ENCODE measurements around the gene CKAP5.

Gene CKAP5

DNA sequence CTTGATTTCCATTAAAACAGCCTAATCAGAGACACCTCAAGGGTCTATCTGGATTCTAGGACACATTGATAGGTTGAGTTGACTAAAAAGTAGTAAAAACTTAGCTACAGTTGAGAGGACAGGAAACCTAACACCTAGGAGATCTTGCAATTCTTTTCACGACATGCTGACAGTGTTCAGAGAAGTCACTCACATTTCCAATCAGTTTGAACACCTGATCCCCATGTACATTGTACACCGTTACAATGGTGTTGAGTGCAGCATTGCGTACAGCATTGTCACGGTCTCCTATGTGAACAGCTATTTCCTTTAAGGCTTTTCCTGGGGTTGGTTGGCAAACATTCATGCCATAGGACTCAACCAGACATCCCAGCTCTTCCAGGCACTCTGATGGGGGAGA lies 84.3 kb downstream of the CKAP5 start:
- no peak for DNase-seq

DNA sequence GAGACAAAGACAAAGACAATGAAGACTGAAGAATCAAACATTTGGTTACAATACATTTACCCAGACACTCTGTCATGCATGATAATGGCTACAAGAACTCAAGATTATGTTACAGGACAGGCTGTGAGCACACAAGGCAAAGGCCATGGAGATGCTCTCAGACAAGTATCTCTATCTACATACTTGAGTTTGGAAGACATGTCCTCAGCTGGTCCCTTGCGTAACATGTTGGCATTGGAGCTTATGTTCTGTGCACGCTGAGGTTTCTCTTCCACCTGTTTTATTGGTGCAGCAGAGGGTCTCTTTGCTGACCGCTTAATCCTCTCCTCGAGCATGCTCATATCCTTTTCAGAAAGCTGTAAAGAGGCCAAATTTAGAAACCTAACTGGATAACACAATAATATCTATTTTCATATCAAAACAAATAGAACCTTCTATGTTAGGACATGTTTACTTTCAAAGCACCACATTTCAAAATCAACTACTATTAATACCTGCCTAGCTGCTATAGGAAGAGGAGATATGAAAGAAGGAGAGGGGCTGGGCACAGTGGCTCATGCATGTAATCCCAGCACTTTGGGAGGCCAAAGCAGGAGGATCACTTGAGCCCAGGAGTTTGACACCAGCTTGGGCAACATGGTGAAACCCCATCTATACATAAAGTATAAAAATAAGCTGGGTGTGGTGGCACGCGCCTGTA lies 85.5 kb downstream of the CKAP5 start:
- DNase-seq, result no peak

DNA sequence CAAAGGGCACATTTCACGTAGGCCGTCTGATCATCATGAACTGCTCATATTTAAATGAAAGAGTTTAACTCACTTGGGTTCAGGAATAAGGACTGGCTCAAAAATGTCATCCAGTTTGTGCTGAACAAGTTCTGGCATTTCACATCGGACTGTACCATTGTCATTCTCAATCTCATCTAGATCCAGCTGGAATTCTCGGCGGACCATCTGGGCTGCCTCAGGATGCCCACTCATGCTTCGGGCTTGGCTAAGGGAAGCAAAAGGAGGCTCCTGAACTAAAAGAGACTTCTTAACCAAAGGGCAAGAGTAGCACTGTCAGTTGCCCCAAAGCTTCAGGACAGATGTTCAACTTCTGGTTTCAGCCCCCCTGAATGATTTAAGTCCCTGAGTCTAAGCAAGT lies 86.9 kb downstream of the CKAP5 start:
- no peak for DNase-seq

DNA sequence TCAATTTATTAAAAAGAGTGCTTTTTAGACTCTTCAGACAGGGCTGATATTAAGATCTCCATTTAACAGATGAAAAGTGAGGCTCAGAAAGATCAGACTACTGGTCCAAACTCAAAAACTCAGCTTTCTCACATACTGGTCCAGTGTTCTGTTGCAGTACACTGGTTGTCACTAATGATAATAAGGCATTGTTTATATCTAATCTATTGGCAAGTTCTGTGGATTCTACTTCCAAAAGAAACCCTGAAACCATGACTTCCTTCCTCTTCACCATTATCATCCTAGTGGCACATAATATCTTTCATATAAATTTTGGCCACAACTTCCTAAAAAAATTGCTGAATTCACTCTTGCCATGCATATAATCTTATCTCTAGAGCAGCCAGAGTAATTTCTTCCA lies 90.1 kb downstream of the CKAP5 start:
- DNase-seq, result no peak

DNA sequence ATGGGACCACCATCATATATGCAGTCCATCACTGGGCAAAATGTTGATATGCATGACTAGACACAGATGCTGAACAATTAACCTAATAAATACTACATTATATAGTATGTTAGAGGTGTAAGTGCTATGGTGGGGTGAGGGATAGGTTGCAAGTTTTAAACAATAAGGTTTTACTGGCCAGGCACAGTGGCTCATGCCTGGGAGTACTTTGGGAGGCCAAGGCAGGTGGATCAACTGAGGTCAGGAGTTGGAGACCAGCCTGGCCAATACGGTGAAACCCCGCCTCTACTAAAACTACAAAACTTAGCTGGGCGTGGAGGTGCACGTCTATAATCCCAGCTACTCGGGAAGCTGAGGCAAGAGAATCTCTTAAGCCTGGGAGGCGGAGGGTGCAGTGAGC lies 98.9 kb downstream of the CKAP5 start:
- DNase-seq, result no peak

DNA sequence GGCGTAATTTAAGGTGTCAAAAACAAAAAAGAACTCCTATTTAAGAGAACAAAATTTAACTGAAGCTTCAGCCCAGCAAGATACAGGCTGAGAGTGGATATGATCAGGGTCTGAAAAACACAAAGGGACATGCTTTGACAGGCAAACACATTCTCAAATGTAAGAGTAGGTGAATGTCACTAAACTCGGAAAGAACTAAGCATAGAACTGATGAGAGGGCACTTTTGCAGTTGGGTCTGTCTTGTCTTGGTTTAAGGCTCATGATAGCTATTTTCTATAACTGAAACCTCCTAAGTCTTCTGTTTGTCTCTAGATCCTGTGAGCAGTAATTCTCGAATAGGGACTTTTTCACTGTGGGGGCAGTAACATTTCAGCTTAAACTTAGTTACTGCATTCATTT lies 100.1 kb downstream of the CKAP5 start:
- no peak for DNase-seq

DNA sequence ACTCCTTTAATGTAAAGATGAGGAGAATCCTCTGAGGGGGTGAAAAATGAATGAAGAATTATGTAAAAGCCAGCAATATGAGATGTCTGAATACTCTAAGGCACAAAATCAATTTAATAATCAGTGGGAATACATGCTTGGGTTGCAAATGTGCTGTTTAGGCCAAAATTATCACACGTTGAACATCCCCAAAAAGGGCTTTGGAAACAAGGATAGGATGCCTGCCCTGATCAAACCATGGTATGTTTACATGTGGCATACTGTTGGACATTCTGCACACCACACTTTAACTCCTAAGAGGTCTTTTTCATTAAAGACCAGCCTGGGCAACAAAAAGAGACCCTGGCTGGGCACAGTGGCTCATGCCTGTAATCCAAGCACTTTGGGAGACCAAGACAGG lies 100.8 kb downstream of the CKAP5 start:
- DNase-seq, result no peak

DNA sequence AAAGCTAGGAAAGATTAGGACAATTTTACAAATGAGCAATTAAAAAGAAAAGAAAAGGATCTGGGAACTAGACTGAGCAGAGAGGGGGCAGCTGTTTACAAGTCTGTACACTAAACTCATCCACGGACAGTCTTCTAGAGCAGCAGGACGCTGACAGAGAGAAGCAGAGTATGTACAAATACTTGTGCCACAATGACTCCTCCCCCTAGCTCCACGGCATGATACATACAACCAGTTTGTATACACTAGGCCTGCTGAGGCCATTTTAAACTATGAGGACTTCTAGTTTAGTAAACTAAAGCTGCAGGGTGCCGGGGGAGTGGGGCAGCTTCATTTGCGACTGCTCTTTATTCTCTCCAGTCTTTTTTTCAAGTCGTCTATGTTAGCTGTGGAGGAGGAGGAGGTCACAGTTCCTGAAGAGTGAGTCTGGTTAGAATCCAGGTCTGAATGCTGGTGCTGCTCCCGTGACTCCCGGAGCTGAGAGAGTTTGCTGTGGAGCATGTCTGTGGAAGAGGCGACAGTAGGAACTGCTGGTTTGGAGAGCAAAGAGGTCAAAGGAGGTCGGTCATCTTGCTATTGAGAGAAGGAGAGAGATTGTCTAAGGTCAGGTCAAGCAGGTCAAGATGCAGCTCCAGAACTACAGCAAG lies 102.3 kb downstream of the CKAP5 start:
- no peak for DNase-seq

DNA sequence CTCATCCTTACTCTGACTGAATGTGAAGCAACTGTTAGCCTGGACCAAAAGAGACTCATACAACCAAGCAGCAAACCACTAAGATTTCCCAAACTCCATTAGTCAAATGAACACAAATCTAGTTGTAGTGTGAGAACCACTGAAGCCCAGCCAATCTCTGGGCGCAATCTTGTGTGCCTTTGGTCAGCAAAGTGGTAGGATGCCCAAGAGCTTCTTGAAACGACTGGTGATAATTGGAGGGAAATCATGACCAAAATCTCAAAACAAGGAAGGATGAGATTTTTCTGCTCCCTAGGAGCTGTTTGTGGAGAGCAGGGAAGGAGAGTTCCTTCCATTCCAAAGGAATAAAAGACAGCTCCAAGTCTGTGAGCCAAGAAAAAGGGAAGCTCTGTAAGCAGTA lies 103.0 kb downstream of the CKAP5 start:
- no peak for DNase-seq

DNA sequence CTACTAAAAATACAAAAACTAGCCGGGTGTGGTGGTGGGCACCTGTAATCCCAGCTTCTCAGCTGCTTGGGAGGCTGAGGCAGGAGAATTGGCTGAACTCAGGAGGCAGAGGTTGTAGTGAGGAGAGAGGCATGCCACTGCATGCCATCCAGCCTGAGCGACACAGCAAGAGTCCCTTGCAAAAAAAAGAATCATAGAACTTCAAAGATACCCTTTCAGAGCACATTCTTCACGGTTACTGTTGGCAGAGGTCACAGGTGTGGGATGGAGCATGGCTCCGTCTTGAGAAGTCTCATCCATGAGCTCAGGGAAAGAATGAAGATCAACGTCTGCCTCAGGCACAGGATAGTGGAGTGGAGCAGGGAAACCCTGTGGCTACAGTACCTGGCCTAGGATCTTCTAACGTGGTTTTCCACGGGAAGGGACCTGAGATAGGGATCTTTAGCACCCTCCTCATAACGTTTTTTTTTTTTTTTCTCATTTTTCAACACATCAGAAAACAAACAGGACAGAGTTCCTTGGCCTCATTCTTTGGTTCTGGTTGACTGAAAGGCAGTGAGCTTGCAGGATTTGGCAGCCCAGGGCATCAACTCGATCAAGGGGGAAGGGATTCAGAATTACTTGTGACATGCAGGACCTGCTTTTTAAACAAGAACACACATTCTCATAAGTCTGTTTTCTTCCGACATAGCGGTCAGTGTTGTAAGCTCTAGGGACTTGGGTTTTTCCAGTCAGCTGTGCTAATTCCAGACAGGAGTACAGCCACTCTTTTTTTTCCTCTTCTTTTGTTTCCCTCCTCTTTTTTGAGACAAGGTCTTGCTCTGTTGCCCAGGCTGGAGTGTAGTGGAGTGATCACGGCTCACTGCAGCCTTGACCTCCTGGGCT lies 104.2 kb downstream of the CKAP5 start:
- no peak for DNase-seq

DNA sequence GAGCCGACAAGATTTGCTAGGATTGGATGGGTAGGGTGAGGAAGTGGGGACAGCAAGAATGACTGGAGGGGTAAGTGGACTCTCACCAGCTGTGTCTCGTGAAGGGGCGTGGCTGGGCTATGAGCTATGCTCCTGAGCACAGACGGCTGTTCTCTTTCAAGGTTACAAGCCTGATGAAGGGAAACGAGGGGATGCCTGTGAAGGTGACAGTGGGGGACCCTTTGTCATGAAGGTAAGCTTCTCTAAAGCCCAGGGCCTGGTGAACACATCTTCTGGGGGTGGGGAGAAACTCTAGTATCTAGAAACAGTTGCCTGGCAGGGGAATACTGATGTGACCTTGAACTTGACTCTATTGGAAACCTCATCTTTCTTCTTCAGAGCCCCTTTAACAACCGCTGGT lies 107.2 kb downstream of the CKAP5 start:
- no peak for DNase-seq

DNA sequence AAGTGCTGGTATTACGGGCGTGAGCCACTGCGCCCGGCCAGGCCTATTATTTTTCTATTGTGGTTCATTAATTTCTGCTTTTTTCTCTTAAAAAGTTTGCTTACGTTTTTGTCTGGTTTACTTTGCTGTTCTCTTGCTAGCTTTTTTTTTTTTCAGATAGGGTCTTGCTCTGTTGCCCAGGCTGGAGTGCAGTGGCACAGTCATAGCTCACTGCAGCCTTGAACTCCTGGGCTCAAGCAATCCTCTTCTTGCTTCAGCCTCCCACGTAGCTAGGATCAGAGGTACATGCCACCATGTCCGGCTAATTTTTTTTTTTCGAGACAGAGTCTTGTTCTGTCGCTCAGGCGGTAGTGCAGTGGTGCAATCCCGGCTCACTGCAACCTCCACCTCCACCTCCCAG lies 108.4 kb downstream of the CKAP5 start:
- no peak for DNase-seq

DNA sequence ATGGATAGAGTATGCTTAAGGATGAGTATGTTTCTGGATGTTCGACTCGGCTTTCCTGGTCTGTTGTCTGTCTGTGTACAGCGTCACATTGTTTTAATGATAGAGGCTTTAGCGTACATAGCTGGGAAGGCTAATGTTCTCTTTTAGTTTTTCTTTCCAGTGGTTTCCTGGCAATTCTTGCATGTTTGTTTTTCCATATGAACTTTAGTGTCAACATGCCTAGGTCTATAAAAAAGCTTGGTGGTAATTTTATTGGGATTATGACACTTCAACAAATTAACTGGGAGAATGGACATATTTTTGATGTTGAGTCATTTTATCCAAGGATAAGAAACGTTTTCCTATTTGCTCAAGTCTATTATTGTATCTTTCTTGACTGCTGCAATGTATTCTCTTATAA lies 109.5 kb downstream of the CKAP5 start:
- no peak for DNase-seq

DNA sequence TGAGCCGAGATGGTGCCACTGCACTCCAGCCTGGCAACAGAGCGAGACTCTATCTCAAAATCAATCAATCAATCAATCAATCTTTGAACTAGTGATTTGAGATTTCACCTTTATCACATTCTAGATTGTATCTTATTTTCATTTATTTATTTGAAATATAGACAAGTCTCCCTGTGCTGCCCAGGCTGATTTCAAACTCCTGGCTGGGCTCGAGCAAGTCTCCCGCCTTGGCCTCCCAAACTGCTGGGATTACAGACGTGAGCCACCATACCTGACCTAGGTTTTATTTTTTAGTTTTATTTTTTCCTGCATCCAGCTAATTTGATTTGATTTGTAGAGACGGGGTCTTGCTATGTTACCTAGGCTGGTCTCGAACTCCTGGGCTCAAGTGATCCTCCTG lies 109.9 kb downstream of the CKAP5 start:
- no peak for DNase-seq

DNA sequence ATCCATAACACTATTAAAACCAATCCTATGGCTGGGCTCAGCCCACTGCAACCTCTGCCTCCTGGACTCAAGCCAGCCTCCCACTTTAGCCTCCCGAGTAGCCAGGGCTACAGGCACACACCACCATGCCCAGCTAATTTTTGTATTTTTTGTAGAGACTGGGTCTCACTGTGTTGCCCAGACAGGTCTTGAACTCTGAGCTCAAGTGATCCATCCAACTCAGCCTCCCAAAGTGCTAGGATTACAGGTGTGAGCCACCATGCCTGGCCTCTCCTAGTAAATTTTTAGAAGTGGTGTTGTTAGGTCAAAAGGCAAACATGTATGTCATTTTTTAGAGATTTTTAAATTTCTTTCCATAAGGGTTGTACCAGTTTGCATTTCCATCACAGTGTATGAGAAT lies 112.8 kb downstream of the CKAP5 start:
- DNase-seq, result no peak

DNA sequence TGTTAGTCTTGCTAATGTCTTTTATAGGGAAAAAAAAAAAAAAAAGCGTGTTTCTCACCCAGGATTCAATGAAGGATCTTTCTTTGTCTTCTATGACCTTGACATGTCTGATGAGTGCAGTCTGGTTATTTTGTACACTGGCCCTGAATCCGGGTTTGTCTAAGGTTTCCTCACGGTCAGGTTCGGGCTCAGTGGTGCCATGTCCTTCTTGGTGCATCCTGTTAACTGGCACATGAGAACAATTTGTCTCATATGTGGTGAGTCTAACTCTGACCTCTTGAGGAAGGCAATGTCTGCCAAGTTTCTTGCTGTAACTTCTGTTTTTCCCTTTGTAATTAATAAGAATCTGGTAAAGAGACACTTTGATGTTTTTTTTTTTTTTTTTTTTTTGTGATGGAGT lies 114.5 kb downstream of the CKAP5 start:
- no peak for DNase-seq

DNA sequence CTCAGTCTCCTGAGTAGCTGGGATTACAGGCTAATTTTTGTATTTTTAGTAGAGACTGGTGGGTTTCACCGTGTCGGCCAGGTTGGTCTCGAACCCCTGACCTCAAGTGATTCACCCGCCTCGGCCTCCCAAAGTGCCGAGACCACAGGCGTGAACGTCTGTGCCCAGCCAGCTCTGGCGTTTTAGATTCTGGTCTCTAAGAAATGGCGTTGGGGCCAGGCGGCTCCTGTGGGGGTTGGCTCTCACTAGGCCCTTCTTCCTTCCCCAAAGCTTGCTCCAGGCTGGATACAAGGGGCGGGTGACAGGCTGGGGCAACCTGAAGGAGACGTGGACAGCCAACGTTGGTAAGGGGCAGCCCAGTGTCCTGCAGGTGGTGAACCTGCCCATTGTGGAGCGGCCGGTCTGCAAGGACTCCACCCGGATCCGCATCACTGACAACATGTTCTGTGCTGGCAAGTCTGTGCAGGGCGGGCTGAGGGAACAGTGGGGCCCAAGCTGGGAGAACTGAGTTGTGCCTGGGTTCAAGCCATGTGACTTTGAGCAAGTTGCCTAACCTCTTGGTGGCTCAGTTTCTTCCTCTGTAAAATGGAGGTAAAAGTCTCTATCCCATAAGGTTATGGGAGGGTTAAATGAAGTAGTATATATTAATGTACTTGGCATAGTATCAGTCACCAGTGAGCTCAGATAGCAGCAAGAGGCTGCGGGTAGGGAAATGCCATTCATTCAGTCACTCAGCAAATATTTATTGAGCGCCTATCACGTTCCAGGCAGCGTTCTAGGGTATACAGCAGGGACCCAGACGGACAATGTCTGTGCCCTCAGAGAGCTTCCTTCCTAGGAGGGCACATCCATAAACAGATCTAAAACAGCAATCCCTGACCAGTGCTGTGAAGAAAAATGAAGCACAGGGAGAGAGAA lies 116.7 kb downstream of the CKAP5 start:
- no peak for DNase-seq

DNA sequence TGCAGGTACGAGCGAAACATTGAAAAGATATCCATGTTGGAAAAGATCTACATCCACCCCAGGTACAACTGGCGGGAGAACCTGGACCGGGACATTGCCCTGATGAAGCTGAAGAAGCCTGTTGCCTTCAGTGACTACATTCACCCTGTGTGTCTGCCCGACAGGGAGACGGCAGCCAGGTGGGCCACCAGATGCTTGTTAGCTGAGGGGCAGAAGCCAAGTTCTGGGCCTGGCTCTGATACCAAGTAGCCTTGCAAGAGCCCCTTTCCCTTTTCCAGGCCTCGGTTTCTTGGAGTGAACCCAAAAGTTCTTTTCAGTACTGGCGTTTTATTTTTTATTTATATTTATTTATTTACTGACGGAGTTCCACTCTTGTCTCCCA lies 117.4 kb downstream of the CKAP5 start:
- no peak for DNase-seq

DNA sequence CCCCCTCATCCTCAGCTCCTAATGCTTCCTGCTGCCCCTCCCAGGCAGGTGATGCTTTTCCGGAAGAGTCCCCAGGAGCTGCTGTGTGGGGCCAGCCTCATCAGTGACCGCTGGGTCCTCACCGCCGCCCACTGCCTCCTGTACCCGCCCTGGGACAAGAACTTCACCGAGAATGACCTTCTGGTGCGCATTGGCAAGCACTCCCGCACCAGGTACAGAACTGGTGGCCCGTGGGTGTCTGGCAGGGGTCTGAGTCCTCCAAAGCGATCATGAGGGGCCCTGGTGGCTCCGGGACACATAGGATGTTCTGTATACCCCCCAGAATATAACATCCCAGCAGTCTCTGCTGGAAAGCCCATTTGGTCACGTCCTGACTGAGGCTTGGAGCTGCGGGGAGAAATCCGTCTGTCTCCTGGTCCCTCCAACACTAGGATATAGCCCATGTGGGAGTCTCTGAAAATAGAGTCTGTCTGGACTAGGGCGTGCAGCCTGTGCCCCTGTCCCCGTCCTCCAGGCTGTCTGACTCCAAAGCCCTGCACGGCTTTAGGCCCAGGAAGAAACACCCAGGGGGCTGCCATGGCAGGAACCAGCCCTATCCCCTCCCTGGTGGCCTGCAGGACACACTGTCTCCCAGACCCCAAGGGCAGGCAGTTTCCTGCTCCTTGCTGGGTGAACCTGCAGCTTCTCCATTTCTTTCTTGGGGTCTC lies 118.0 kb downstream of the CKAP5 start:
- no peak for DNase-seq

DNA sequence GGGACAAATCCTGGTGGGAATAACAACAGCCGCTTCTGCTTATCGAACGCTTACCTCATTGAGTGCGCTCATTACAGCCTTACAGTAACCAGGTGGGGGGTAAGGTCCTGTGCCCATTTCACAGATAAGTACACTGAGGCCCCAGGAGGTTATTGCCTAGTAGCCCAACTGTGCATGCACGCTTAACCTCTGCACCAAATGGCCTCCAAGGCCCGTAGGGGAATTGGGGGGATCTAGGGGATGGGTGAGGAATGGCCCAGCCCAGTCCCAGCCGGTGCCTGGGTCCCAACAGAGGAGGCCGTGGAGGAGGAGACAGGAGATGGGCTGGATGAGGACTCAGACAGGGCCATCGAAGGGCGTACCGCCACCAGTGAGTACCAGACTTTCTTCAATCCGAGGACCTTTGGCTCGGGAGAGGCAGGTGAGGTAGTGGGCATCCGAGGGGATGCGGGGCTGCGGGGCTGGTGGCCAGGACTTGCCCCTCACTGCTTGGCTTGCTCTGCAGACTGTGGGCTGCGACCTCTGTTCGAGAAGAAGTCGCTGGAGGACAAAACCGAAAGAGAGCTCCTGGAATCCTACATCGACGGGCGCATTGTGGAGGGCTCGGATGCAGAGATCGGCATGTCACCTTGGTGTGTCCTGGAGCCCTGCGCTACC lies 119.7 kb downstream of the CKAP5 start:
- DNase-seq, result no peak

DNA sequence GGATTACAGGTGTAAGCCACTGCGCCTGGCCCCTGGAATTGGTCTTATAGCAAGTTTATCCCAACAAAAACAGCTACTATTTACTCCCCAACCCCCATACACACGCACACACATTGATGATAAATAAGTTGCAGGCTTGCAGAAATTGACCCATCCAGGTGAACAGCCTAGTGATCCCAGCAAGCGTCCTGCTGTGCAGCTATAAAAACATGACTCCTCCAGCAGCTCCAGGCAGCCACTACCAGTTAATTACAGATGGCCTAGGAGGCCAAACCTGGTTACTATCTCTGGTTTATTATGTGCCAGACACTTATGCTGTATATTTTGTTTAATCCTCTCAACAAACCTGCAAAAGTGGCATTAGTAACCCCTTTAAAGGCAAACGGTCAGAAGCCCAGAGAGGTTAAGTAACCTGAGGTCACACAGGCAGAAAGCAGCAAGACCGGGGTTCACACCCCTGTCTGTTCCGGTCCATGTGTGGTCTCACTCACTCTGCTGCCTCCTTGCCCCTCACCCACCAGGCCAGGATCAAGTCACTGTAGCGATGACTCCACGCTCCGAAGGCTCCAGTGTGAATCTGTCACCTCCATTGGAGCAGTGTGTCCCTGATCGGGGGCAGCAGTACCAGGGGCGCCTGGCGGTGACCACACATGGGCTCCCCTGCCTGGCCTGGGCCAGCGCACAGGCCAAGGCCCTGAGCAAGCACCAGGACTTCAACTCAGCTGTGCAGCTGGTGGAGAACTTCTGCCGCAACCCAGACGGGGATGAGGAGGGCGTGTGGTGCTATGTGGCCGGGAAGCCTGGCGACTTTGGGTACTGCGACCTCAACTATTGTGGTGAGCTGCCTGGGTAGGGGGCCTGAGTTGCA lies 120.5 kb downstream of the CKAP5 start:
- DNase-seq, result no peak
